ENCODE data around the gene RNF130. TPM values are rescaled to one million over a fixed set of nuclear protein-coding genes. Genes with fewer than 3 reads are reported as not detected.

RNF130 gene
- total and polyA plus RNA-seq, 9 of the 15 experiments (the other 6 are each of a cell fraction or from before 2014, with no cell fraction given): 5.8 to 39.4 (median 27.1) TPM

GRCh38 chr5:180070756-180071530, 616 bp downstream of the RNF130 start (continued):
- TF ChIP-seq BHLHE40 (IDR thresholded peaks at IDR 0.05; ENCODE audit: low read length) (no peak), KLF1 (tag; IDR thresholded peaks at IDR 0.05) (no peak), ZNF282 (CRISPR knock-in tag; IDR thresholded peaks at IDR 0.05) (peak; percentile 41; the same call in 1 of the 2 replicates), PYGO2 (tag; IDR thresholded peaks at IDR 0.05) (no peak), GABPB2 (CRISPR knock-in tag; conservative IDR thresholded peaks at IDR 0.05) (no peak), CEBPG (CRISPR knock-in tag; IDR thresholded peaks at IDR 0.05) (peak; percentile 45; the same call in 1 of the 2 replicates), CEBPG (tag; conservative IDR thresholded peaks at IDR 0.05 in 1 of 2, IDR thresholded peaks at IDR 0.05 in 1 of 2) (no peak), PCBP1 (IDR thresholded peaks at IDR 0.05; ENCODE audit: low read depth, low read length, poor library complexity, severe bottlenecking) (no peak), E2F4 (CRISPR knock-in tag; IDR thresholded peaks at IDR 0.05; ENCODE audit: low read depth) (no peak), ZSCAN29 (IDR thresholded peaks at IDR 0.05) (peak; percentile 77; the same call in 1 of the 2 replicates), CXXC5 (CRISPR knock-in tag; IDR thresholded peaks at IDR 0.05) (no peak), NR2C1 (IDR thresholded peaks at IDR 0.05) (no peak), NR2C1 (tag; IDR thresholded peaks at IDR 0.05) (no peak), EZH2 (IDR thresholded peaks at IDR 0.05; ENCODE audit: borderline replicate concordance, low read depth, low read length) (no peak), PPARD (CRISPR knock-in tag; IDR thresholded peaks at IDR 0.05) (no peak)
- TF ChIP-seq, protein P1, sequence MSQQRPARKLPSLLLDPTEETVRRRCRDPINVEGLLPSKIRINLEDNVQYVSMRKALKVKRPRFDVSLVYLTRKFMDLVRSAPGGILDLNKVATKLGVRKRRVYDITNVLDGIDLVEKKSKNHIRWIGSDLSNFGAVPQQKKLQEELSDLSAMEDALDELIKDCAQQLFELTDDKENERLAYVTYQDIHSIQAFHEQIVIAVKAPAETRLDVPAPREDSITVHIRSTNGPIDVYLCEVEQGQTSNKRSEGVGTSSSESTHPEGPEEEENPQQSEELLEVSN (IDR thresholded peaks at IDR 0.05; ENCODE audit: borderline replicate concordance in 1 of 2, extremely low read depth in 1 of 2, insufficient read depth in 1 of 2, insufficient read length in 1 of 2, low read depth in 1 of 2, low read length in 1 of 2, poor library complexity in 1 of 2, severe bottlenecking in 1 of 2): peak in 1 of 2 experiments; percentile 61
